Naive thymus-derived CD8-positive, alpha-beta T cell (primary cell): ENCODE results near the gene OR6V1. TPM values are rescaled to one million over a fixed set of nuclear protein-coding genes. Genes with fewer than 3 reads are reported as not detected.
"Not testable (repeated sequence)": the region's sequence is repeated elsewhere in the genome, so short reads cannot be mapped to it uniquely, and the experiment has no call there.

Source experiments
- ATAC-seq, 2 donors: fragments of 150-1000 bp; cut with Tn5 transposase in 1 of 2; sonication (Bioruptor Pico), chemical (Tn5 transposase) in 1 of 2; 1 replicate in 1 of 2; 2 replicates in 1 of 2; pipeline ENCODE4 v1.10.0; 2021; ENCODE audit warnings: mild to moderate bottlenecking in 2 of 2, moderate library complexity in 2 of 2
- POLR2A ChIA-PET: fragments of 350-600 bp; sonication (Branson Sonifier 250); formaldehyde crosslinking; loops from one replicate; lab custom pipeline; 2021; ENCODE audit warnings: antibody characterized with exemption; lab: Charles Lee
- DNase-seq, 10 donors: peaks; one replicate each; pipeline versions ENCODE4 v3.0.0 to v3.0.0-alpha.2; 2020 to 2022
- H3K27ac Mint-ChIP-seq, 10 donors: one replicate each; pipeline ENCODE4 v1.8.0; 2020 to 2022; ENCODE audit warnings: mild to moderate bottlenecking in 10 of 10, mixed read lengths in 10 of 10, moderate library complexity in 4 of 10, inconsistent platforms in 1 of 10
- H3K27me3 Mint-ChIP-seq, 5 donors: one replicate each; pipeline ENCODE4 v1.8.0; 2021 to 2022; ENCODE audit warnings: mixed read lengths in 5 of 5
- H3K36me3 Mint-ChIP-seq, 3 donors: one replicate each; pipeline ENCODE4 v1.8.0; 2020 to 2022; ENCODE audit warnings: mixed read lengths in 3 of 3, mild to moderate bottlenecking in 2 of 3, inconsistent platforms in 1 of 3
- H3K4me1 Mint-ChIP-seq, 4 donors: one replicate each; pipeline ENCODE4 v1.8.0; 2021 to 2022; ENCODE audit warnings: mixed read lengths in 4 of 4
- H3K4me3 Mint-ChIP-seq, 10 donors: one replicate each; pipeline ENCODE4 v1.8.0; 2020 to 2022; ENCODE audit warnings: mild to moderate bottlenecking in 10 of 10, mixed read lengths in 10 of 10, moderate library complexity in 6 of 10, inconsistent platforms in 1 of 10
- H3K9me3 Mint-ChIP-seq, 9 donors: one replicate each; pipeline ENCODE4 v1.8.0; 2020 to 2022; ENCODE audit warnings: mixed read lengths in 9 of 9, mild to moderate bottlenecking in 3 of 9, inconsistent platforms in 1 of 9, moderate library complexity in 1 of 9
- polyA plus RNA-seq, 3 donors: library from polyadenylated mRNA; unstranded; fragments of 300-500 nt; fragmentation: Illumina TruSeq; gene quantifications; one replicate each; pipeline ENCODE4 v1.2.3, GENCODE V29; 2021
- total RNA-seq, 8 experiments: library from RNA in 2 of 8; stranded (reverse) in 2 of 8; gene quantifications; one replicate each; pipeline ENCODE4 v1.2.3 and lab custom pipeline; 2021 to 2026

OR6V1 gene
- total and polyA plus RNA-seq, 5 experiments from 2014 or later: not detected

DNA sequence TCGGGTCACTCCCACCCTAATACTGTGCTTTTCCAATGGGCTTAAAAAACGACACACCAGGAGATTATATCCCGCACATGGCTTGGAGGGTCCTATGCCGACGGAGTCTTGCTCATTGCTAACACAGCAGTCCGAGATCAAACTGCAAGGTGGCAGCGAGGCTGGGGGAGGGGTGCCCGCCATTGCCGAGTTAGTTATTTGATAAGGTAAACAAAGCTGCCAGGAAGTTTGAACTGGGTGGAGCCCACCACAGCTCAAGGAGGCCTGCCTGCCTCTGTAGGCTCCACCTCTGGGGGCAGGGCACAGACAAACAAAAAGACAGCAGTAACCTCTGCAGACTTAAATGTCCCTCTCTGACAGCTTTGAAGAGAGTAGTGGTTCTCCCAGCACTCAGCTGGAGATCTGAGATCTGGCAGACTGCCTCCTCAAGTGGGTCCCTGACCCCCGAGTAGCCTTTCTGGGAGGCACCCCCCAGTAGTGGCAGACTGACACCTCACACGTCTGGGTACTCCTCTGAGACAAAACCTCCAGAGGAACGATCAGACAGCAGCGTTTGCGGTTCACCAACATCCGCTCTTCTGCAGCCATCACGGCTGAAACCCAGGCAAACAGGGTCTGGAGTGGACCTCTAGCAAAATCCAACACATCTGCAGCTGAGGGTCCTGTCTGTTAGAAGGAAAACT is 36.5 kb downstream of the OR6V1 start:
- H3K36me3 Mint-ChIP-seq, H3K4me3 Mint-ChIP-seq, ATAC-seq, H3K27ac Mint-ChIP-seq, DNase-seq, POLR2A ChIA-PET: not testable (repeated sequence)
- Mint-ChIP-seq H3K9me3 (peaks cover 7 to 39% (median 18%) of the 10 kb centered on the region in 9 donors), H3K27me3 (peaks cover 5 to 37% (median 16%) of the 10 kb centered on the region in 5 donors), H3K4me1 (peaks cover 0 to 23% (median under 1%) of the 10 kb centered on the region in 4 donors)

DNA sequence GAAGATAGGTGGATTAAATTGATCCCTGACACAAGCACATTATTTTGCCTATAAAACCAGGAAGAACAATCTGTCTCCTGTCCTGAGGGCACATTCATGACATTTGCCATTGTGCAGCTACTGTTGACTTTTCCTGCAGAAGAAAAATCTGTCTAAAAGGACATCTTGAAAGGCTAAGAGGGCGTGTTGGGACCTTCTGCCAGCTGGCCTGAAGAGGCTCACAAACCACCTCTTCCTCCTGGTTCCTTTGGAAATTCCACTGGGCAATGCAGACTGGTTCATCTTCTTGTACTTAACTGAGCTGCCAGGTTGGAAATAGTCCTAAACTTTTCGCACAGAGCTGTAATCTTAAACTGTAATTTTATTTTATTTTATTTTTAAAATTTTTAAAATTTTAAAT is 44.0 kb downstream of the OR6V1 start:
- Mint-ChIP-seq H3K27ac (no peak overlapping the region), H3K4me3 (no peak overlapping the region), H3K9me3 (peaks cover 14 to 44% (median 31%) of the 10 kb centered on the region in 9 donors), H3K27me3 (no peaks in the 10 kb centered on the region), H3K4me1 (no peaks in the 10 kb centered on the region), H3K36me3 (peaks cover 2 to 29% (median 6%) of the 10 kb centered on the region in 3 donors)
- DNase-seq: no peak
- ATAC-seq: no peak
- POLR2A ChIA-PET: no interaction called here

- H3K27ac Mint-ChIP-seq, DNase-seq, ATAC-seq, H3K4me3 Mint-ChIP-seq, POLR2A ChIA-PET, H3K4me1 Mint-ChIP-seq, H3K27me3 Mint-ChIP-seq: not testable (repeated sequence)
- Mint-ChIP-seq H3K36me3 (peaks cover 0 to 29% (median 6%) of the 10 kb centered on the region in 3 donors), H3K9me3 (peaks cover 14 to 47% (median 29%) of the 10 kb centered on the region in 9 donors)
Measured at GRCh38 chr7:143099579-143099978, 47.4 kb downstream of the OR6V1 start.

Other genes with a start within 250 kb of the OR6V1 start
- 10 to 100 TPM; 48.6 to 57.4 TPM for gene EPHB6, start 197.3 kb upstream of the OR6V1 start, total RNA-seq
- 10 to 100 TPM; 10.2 to 23.3 (median 10.2) TPM for gene EPHB6, start 197.3 kb upstream of the OR6V1 start, polyA plus RNA-seq
- gene TRPV6, start 166.6 kb upstream of the OR6V1 start, total RNA-seq: not detected
- under 1 TPM in 1 of 3 donors, not detected in 2; 0.08 TPM for gene TRPV6, start 166.6 kb upstream of the OR6V1 start, polyA plus RNA-seq
- under 1 TPM in 1 of 2 experiments, not detected in 1; 0.30 TPM for gene TRPV5, start 118.6 kb upstream of the OR6V1 start, total RNA-seq
- not detected for gene TRPV5, start 118.6 kb upstream of the OR6V1 start, polyA plus RNA-seq
- gene LLCFC1, start 112.9 kb upstream of the OR6V1 start, total RNA-seq: not detected
- not detected for gene LLCFC1, start 112.9 kb upstream of the OR6V1 start, polyA plus RNA-seq
- under 1 TPM; 0.47 to 0.70 TPM for gene KEL, start 90.0 kb upstream of the OR6V1 start, total RNA-seq
- gene KEL, start 90.0 kb upstream of the OR6V1 start, polyA plus RNA-seq: not detected
- under 1 TPM in 1 of 2 experiments, not detected in 1; 0.38 TPM for gene OR9A2, start 25.2 kb upstream of the OR6V1 start, total RNA-seq
- gene OR9A2, start 25.2 kb upstream of the OR6V1 start, polyA plus RNA-seq: not detected
- gene PIP, start 79.7 kb downstream of the OR6V1 start, total RNA-seq: not detected
- not detected for gene PIP, start 79.7 kb downstream of the OR6V1 start, polyA plus RNA-seq
- gene TAS2R39, start 131.1 kb downstream of the OR6V1 start, total RNA-seq: not detected
- gene TAS2R39, start 131.1 kb downstream of the OR6V1 start, polyA plus RNA-seq: not detected
- gene TAS2R40, start 169.7 kb downstream of the OR6V1 start, total RNA-seq: not detected
- gene TAS2R40, start 169.7 kb downstream of the OR6V1 start, polyA plus RNA-seq: not detected
- 100 to 1,000 TPM; 278 to 283 TPM for gene GSTK1, start 211.1 kb downstream of the OR6V1 start, total RNA-seq
- gene GSTK1, start 211.1 kb downstream of the OR6V1 start, polyA plus RNA-seq: 100 to 1,000 TPM; 310 to 355 (median 330) TPM
- 1 to 10 TPM in 1 of 2 experiments, under 1 TPM in 1; 0.29 to 1.2 TPM for gene TMEM139, start 232.6 kb downstream of the OR6V1 start, total RNA-seq
- under 1 TPM in 1 of 3 donors, not detected in 2; 0.60 TPM for gene TMEM139, start 232.6 kb downstream of the OR6V1 start, polyA plus RNA-seq
- 10 to 100 TPM; 64.9 to 68.2 TPM for gene CASP2, start 236.0 kb downstream of the OR6V1 start, total RNA-seq
- 10 to 100 TPM; 12.1 to 22.0 (median 14.6) TPM for gene CASP2, start 236.0 kb downstream of the OR6V1 start, polyA plus RNA-seq